Posterior vena cava (tissue), 2 donors: ENCODE data around the gene TRAPPC2. TPM values are rescaled to one million over a fixed set of nuclear protein-coding genes. Genes with fewer than 3 reads are reported as not detected.
"Not testable (repeated sequence)": the region's sequence is repeated elsewhere in the genome, so short reads cannot be mapped to it uniquely, and the experiment has no call there.

ENCODE experiments used
- DNase-seq: peaks from one replicate; pipeline ENCODE4 v3.0.0-alpha.2; 2020; ENCODE audit warnings: low spot score
- intact Hi-C, 2 donors: fragments of 100-400 bp; cut with DNase I; formaldehyde crosslinking; loops; one replicate each; pipeline versions ENCODE4 v1.14.1 to v1.14.2; 2022 to 2023
- total RNA-seq, 2 donors: library from RNA; stranded (reverse); fragmentation: NEBNext Ultra II Directional; extraction: Animal tissue kit (Norgen Biotek cat#: 25700); gene quantifications; one replicate each; pipeline ENCODE4 v1.2.1, GENCODE V29; 2021
- donor health status: DM: yes; HTN: yes; CAD: no.
- donor health status: DM: yes; HTN: yes; CAD: no.

TRAPPC2 gene
- total RNA-seq, 2 donors from 2014 or later = 15.0 to 15.8 TPM

DNA sequence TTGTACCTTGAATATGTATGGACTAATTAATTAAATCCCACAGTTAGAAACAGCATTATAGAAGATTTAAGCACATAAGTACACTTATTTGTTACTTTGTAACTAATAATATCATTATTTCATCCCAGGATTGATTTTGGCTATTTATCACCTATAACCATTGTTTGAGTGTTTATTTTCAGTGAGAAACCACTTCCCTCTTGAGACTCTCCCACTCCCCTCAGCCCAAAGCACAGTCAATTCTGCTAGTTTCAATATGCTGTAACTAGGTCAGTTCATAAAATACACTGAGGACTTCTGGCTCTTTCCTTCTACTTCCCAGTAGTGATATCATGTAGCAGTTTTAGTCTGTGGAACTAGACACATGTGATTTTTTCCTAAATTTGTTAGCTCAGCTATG, 16.4 kb upstream of the TRAPPC2 start:
- intact Hi-C loops = no loop called here
- DNase-seq = no peak

DNA sequence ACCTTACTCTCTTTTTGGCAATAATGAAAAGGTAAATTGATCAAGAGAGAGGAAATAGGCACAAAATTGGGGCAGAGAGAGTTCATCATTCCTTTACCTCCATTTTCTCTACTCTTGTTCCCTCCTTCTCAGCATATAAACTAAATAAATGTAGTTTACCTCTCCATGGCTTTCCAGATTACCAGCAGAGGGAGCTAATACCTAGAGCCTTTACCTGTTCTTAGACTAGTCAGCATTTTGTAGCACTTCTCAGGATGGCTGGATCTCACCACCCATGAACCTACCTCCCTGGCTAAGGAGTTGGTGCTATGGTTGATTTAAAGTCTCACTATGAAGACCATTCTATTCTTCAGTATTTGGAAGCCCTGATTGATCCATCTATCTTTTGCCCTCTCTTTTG, 15.8 kb upstream of the TRAPPC2 start:
- intact Hi-C loops = no loop called here
- DNase-seq = no peak

DNA sequence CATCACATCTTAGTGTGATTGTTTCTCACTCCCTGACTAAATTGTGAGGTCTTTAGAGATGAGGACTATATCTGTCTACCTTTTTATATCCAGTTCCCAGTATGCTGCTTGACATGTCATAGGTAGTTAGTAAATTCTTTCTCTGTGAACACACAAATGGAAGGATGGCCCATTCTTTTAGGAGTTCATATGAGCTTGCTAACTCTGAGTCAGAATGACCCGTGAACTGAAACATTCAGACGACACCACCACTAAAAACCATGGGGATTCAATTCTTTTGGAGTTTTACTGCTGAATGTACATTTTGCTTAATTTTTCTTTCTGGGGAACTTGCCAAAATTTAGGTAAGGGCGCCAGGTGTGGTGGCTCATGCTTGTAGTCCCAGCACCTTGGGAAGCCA, 14.1 kb upstream of the TRAPPC2 start:
- no peak for DNase-seq
- intact Hi-C loops = no loop called here

DNA sequence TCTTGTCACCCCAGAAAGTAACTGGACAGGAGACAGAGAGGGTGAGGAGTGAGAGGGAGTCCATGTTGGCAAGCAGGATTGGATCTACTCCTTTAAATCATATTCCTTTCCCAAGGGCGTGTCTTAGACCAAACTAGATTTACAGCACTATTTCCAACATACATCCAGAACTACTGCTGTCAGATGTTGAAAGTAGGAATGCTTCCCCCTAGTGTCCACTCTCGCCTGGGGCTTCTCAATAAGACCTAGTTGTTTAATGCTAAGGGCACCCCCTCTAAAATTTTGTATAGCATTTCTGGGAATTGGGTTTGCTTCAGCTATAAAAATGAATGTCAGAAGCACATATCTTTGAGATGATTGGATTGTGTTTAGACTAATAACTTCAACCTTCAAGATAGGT, 13.4 kb upstream of the TRAPPC2 start:
- intact Hi-C loops = no loop called here
- DNase-seq = no peak

DNA sequence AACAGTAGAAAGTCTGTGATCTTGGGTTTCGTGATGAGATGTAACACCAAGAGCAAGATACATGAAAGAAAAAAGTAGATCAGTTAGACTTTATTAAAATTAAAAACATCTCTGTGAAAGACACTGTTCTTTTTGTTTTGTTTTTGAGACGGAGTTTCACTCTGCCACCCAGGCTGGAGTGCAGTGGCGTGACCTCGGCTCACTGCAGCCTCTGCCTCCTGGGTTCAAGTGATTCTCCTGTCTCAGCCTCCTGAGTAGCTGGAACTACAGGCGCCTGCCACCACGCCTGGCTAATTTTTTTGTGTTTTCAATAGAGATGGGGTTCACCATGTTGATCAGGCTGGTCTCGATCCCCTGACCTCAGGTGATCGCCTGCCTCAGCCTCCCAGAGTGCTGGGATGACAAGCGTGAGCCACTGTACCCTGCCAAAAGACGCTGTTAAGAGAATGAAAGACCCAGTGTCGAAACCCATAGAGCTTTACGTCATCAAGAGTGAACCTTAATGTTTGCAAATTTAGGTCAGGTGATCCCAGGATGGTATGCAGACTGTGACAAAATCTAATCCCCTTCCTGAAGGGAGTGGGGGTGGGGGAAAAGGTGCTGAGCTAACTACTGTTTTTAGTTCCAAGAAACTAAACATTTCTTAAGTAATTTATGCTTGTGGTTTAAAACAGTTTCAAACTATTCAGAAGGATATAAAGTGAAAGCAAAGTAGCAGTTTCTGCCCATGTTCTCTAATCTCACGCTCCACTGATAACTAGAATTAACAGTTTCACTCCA, 8.2 kb upstream of the TRAPPC2 start:
- no peak for DNase-seq
- intact Hi-C loops = no loop called here

DNA sequence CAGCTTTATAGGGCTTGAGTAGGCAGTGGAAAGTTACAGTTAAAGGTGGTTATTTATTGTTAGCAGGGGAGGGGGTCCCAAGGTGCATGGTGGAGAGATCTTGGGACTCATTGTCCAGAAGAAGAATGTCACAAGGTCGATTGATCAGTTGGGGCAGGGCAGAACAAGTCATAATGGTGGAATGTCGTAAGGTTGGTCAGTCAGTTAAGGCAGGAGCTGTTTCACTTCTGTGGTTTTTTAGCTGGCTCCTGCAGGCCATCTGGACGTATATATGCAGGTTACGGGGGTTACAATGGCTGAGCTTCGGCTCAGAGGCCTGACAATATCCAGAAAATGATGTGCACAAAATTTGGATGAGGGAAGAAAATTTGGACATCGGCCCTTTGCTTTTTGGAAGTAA, 7.3 kb upstream of the TRAPPC2 start:
- intact Hi-C loops = no loop called here

DNA sequence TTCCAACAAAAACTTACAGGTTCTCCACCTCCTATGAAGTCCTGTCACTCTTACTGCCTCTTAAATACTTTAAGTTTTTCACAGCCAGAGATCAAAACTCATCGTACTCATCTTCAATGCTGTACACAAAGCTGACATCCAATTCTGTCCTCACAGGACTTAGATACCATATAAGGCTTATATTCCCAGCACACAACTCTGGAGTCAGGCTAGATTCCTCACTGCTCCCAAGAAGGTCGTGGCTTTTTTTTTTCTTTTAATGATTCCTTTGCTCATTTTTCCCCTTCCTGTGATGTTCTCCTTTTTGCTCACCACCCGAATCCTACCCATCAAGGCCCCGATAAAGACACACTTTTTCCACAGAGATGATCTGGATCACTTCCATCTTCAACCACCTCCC, 914 bp downstream of the TRAPPC2 start:
- intact Hi-C loops = loop anchor here (5.0 to 10.0 kb wide), 2 partner anchors 69 to 76 kb away; no protein-coding TSS in a partner anchor
- DNase-seq = no peak

More for the DNA sequence above, 7.3 kb upstream of the TRAPPC2 start:
- no peak for DNase-seq

DNA sequence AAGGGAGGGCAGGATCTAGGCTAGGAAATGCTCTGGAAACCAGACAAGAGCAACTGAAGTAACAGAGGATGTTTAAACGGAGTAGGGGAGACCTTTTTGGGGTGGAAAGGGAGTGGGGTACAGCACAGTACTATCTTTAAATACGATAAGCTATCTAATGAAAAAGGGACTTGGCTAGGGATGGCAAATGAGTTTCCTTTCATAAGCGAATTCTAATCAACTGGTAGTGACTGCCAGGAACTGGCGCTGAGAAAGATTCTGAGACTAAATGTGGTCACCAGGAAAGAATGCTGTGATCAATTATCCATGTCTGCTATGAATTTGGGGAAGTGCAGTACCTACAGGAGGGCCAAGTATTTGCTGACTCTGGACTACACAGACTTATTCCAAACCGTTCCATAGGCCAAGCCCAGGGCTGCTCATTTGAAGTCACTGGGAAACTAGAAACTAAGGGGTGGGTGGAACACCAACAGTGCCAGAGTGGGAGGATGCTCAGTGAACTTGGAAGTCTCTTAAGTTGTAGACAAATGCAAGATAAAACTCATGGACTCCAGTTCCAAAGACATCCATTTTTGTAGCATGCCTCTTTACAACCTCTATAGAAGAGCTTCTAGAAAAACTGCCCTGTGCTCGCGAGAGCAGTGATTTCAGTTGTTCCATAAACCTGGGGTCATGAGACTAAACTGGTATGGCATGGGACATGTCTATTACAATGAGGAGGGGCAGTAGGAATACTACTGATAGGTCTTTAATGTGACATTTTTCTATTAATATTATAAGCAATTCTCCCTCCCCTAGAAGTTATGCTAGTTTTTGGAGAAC, 2.0 kb downstream of the TRAPPC2 start:
- intact Hi-C loops = loop anchor here (5.0 to 10.0 kb wide), 2 partner anchors 68 to 75 kb away; no protein-coding TSS in a partner anchor

DNA sequence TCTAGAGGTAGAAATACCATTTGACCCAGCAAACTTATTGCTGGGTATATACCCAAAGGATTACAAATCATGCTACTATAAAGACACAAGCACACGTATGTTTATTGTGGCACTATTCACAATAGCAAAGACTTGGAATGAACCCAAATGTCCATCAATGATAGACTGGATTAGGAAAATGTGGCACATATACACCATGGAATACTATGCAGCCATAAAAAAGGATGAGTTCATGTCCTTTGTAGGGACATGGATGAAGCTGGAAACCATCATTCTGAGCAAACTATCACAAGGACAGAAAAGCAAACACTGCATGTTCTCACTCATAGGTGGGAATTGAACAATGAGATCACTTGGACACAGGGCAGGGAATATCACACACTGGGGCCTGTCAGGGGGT, 3.9 kb downstream of the TRAPPC2 start:
- intact Hi-C loops = loop anchor here (5.0 to 10.0 kb wide), 2 partner anchors 66 to 73 kb away; no protein-coding TSS in a partner anchor

More for the DNA sequence above, 2.0 kb downstream of the TRAPPC2 start:
- no peak for DNase-seq

DNA sequence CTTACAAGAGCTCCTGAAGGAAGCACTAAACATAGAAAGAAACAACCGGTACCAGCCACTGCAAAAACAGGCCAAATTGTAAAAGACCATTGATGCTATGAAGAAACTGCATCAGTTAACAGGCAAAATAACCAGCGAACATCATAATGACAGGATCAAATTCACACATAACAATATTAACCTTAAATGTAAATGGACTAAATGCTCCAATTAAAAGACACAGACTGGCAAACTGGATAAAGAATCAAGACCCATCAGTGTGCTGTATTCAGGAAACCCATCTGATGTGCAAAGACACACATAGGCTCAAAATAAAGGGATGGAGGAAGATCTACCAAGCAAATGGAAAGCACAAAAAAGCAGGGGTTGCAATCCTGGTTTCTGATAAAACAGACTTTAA, 7.8 kb downstream of the TRAPPC2 start:
- intact Hi-C loops = not testable (repeated sequence)

More for the DNA sequence above, 3.9 kb downstream of the TRAPPC2 start:
- not testable (repeated sequence) for DNase-seq

DNA sequence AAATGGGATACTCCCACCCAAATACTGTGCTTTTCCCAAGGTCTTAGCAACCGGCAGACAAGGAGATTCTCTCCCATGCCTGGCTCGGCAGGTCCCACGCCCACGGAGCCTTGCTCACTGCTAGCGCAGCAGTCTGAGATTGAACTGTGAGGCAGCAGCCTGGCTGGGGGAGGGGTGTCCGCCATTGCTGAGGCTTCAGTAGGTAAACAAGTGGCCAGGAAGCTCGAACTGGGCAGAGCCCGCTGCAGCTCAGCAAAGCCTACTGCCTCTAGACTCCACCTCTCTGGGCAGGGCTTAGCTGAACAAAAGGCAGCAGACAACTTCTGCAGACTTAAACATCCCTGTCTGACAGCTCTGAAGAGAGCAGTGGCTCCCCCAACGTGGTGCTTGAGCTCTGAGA, 9.5 kb downstream of the TRAPPC2 start:
- intact Hi-C loops, DNase-seq: not testable (repeated sequence)

More for the DNA sequence above, 7.8 kb downstream of the TRAPPC2 start:
- not testable (repeated sequence) for DNase-seq

DNA sequence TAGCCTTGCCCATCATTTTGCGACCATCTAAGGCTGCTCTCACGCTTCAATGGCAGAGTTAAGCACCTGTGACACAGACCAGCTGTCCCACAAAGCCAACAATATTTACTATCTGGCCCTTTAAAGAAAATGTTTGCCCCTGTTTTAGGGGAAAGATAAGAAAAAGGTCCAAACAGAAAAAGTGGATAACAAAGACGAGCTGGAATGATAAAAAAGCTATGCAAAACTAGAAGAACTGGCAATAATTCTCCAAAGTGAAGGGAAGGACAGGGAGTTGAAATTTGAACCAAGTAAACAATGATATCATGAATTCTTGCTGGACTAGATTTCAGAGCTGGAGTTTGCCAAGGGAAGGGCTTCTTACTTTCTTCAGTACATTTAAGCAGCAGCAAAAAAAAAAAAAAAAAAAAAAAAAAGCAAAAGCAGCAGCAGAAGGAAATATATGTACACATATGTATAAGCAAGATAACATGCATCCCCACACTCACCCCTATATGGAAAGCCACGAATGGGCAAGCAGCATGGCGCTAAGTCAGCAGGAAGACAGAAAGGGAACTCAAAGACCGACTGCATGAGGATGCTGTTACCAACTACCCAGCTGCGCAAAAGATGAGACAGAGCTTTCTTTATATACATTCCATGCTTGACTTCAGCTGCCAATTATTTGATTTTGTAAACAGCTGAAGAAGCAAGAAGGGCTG, 12.5 kb downstream of the TRAPPC2 start:
- intact Hi-C loops = no loop called here
- no peak for DNase-seq

DNA sequence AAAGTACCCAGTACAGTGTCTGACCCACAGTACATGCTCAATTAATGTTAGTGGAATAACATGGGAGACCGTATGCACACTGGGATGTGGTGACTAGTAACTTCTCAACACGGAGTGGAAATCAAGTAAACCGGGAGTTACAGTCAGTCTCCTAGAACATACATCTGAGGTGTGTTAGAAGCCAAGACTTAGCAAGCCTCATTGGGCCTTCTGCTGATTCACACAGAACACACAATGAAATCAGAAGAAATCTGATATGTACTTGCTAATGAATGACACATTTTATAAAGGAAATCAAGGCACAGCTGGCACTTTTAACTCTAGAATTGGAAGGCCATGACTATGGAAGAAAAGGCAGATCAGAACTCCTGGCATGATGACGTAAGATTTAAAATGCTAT, 13.0 kb downstream of the TRAPPC2 start:
- DNase-seq = no peak
- intact Hi-C loops = no loop called here

DNA sequence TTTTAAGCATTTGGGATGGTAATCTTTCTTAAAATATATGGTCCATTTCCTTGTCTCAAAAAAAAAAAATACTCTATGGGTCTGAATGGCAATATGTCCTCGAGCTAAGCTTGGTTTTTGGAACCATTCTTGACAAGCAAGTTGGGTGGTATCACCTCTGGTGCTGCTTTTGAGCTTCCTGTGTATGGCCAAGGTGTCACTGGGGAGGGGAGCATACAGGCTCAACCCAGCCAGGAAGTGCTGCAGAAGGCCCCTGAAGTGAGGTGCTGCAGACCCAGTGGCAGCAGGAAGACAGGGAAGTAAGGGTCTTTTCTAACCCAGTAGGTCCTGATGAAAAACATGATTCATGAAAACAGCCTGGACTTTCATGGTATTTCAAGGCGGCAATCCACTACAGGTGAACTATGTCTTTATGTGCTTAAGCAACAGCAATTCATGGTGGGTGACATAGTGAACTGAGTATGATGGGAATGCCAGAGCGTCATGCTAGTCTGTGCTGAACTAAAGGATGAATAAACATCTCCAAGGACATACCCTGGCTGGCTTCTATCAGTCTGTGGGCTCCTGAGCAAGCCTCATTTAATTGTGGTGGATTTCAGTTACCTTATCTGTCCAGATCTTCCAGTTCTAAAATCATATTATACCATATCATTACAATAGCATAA, 15.1 kb downstream of the TRAPPC2 start:
- DNase-seq = no peak
- intact Hi-C loops = no loop called here

DNA sequence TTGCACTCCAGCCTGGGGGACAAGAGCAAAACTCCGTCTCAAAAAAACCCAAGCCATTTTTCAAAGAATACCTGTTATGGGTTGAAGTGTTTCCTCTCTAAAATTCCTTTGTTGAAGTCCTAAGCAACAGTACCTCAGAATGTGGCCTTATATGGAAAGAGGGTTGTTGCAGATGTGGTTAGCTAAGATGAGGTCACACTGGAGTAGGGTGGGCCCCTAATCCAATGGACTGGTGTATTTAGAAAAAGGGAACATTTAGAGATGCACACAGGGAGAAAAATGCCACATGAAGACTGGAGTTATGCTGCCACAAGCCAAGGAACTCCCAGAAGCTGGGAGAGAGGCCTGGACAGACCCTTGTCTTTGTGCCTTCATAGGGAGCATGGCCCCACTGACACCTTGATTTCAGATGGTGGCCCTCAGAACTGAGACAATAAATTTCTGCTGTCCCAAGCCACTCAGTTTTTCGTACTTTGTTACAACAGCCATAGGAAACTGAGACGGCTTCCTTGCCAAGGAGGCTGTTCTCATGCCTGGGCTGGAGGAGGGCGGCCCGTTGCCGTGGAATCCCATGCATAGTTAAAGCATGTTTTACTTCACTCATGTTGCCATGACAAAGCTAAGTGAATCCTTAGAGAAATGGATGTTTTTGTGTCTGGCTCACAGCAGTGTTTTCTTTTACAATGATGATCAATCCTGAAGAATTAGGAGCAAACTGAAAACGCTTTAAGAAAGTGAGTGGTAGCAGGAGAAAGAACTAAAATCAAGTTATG, 16.5 kb downstream of the TRAPPC2 start:
- intact Hi-C loops = no loop called here
- DNase-seq = no peak

DNA sequence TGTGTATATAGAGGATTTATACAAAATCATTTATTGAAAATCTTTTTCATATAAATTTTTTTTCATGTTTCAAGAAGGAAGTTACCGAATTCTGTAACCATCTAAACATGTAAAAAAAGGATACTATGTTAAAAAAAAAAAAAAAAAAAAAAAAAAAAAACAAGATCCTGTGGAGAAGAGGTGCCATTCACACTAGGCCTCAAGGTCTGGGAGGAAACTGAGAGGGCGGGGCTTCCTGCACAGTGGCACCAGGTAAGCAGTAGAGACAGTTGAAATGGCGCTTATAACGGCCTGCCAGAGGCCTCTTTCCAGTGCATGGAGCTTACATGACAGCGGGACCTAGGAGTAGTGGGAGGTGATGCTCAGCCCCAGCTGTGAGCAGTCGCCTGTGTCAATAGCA, 17.5 kb downstream of the TRAPPC2 start:
- no peak for DNase-seq
- intact Hi-C loops = no loop called here

DNA sequence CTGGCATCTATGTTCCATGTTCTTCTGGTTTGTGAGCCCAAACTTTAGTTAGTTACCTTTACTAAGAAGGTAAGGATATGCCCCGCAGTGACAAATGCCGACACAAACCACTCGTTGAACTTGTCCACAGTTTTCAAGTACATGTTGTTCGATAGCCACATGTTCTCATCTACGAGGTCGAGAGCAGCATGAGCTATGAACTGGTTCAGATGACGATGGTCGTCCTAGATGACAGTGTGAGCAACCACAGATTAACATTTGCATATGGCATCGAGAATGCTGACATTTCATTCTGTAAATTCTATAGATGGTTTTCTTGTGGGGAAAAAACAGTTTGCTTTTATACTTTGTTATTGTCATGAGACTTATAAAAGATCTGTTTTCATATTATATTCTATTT, 18.0 kb downstream of the TRAPPC2 start:
- DNase-seq = no peak
- intact Hi-C loops = no loop called here

DNA sequence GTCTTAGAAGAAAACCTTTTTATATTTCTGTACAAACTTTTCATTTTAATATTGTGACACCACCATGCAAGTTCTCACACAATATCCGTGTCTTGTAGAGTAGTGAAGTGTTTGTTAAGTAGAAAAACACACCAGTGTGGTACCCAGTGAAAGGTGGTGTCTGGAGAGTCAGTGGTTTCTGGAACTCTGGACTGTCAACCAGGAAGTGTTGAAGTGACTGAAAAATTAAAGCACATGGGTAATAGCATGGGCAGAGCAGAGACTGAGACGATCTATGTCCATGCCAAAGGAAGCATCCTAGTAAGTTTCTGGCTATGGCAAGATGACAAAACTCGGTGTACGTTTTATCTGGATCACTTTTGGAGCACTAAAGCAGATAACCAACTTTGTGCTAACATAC, 23.3 kb downstream of the TRAPPC2 start:
- intact Hi-C loops = no loop called here
- no peak for DNase-seq

DNA sequence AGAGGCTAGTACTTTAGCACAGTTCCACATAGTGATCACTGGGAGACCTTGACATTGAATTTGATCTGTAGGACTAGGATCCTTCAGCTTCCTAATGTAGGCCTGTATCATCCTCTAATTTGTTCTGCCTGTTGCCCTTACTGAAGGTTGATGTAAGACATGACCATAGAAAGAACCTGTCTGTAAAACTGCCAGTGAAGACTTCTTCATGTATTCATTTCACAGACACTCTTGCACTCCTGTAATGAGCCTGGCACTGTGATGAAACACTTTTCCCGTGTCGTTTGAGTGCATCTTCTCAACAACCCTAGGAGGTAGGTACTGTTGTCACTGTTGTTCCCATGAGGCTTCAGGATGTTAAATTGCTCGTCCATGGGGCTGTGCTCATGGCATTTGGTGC, 30.8 kb downstream of the TRAPPC2 start:
- DNase-seq = no peak
- intact Hi-C loops = no loop called here
